K562 (cell line): ENCODE results near the gene DOCK4.

ENCODE experiments used
- BDP1 ChIP-seq: IDR thresholded peaks from 3 replicates; pipeline ENCODE4 v1.6.1; 2011; ENCODE audit not compliant: insufficient read length, insufficient read depth
- CTCF ChIP-seq, 3 experiments: IDR thresholded peaks in 2 of 3; conservative IDR thresholded peaks in 1 of 3; 2 replicates each; pipeline ENCODE4 v1.5.1; 2011 to 2012; ENCODE audit warnings: low read length in 3 of 3, mild to moderate bottlenecking in 3 of 3, control low read depth in 2 of 3, improper control_type of control experiment in 1 of 3, inconsistent platforms in 1 of 3, low read depth in 1 of 3, mixed read lengths in 1 of 3, moderate library complexity in 1 of 3; ENCODE audit not compliant: insufficient read depth in 2 of 3
- ETV1 ChIP-seq: fragments of 450-650 bp; conservative IDR thresholded peaks from 2 replicates; pipeline ENCODE4 v1.6.1; 2016; ENCODE audit warnings: missing genetic modification characterization, control low read depth, low read depth, missing compliant biosample characterization
- FOXJ3 ChIP-seq: sonication (generic); formaldehyde crosslinking; IDR thresholded peaks from 2 replicates; pipeline ENCODE4 v1.4.0; 2020; ENCODE audit warnings: mild to moderate bottlenecking, missing genetic modification reagents
- HCFC1 ChIP-seq: IDR thresholded peaks from 2 replicates; pipeline ENCODE4 v1.6.1; 2012; ENCODE audit warnings: low read depth, low read length, improper control_type of control experiment
- MTA2 ChIP-seq: fragments of 450-650 bp; IDR thresholded peaks from 2 replicates; pipeline ENCODE4 v1.6.1; 2016; ENCODE audit warnings: low read depth
- PCBP1 ChIP-seq: fragments of 200-400 bp; formaldehyde crosslinking; IDR thresholded peaks from 2 replicates; pipeline ENCODE4 v1.6.1; 2018; ENCODE audit warnings: mild to moderate bottlenecking, low read depth, low read length; ENCODE audit not compliant: poor library complexity, severe bottlenecking
- USF1 ChIP-seq: sonication (generic); formaldehyde crosslinking; IDR thresholded peaks from 2 replicates; pipeline ENCODE4 v1.9.0; 2022; ENCODE audit warnings: mild to moderate bottlenecking, missing genetic modification reagents
- ZBTB2 ChIP-seq: fragments of 450-650 bp; IDR thresholded peaks from 2 replicates; pipeline ENCODE4 v1.6.1; 2016; ENCODE audit warnings: antibody characterized with exemption

- no peak for TF ChIP-seq FOXJ3 (CRISPR knock-in tag)
- TF ChIP-seq CTCF (IDR thresholded peaks at IDR 0.05 in 2 of 3, conservative IDR thresholded peaks at IDR 0.05 in 1 of 3; ENCODE audit: insufficient read depth in 2 of 3, low read depth in 1 of 3, low read length in 3 of 3), result no peak
- no peak for TF ChIP-seq USF1 (CRISPR knock-in tag)
- TF ChIP-seq ZBTB2, result no peak
- no peak for TF ChIP-seq BDP1
- no peak for TF ChIP-seq PCBP1
- no peak for TF ChIP-seq HCFC1
- no peak for TF ChIP-seq MTA2
- no peak for TF ChIP-seq ETV1 (tag)
Observed at GRCh38 chr7:112122798-112123197, 83.4 kb downstream of the DOCK4 start.
